IMR-90 (cell line): Measurements from ENCODE around the gene SNX22. TPM values are rescaled to one million over a fixed set of nuclear protein-coding genes. Genes with fewer than 3 reads are reported as not detected.

Experiments
- ATAC-seq: fragments of 200-7000 bp; cut with Tn5 transposase; 2 replicates; pipeline ENCODE4 v1.9.1; 2020; ENCODE audit warnings: low read depth, mild to moderate bottlenecking, moderate library complexity
- BruUV-seq: library from RNA; stranded (reverse); fragments of 400-500 nt; replicated peaks from 2 replicates; lab custom pipeline; 2021; lab: Mats Ljungman, UMichigan
- CTCF ChIA-PET: fragments of 300-600 bp; formaldehyde crosslinking; extraction: SDS; loops from one replicate; lab custom pipeline; 2021; ENCODE audit warnings: antibody characterized with exemption; lab: Yijun Ruan, JAX
- POLR2A ChIA-PET: fragments of 300-600 bp; sonication (Branson Sonifier 250); formaldehyde crosslinking; loops from one replicate; lab custom pipeline; 2022; ENCODE audit warnings: antibody characterized with exemption; ENCODE audit not compliant: unreplicated experiment; lab: Charles Lee
- DNase-seq: peaks from one replicate; pipeline ENCODE4 v3.0.0; 2013
- H2AFZ ChIP-seq: replicated peaks from 2 replicates; pipeline ENCODE3; 2013; ENCODE audit warnings: low read length, mild to moderate bottlenecking; ENCODE audit not compliant: poor library complexity
- H2AK5ac ChIP-seq: 2 replicates; pipeline ENCODE4 v1.6.1; 2013; ENCODE audit warnings: low read depth, low read length, inconsistent platforms
- H2AK9ac ChIP-seq: replicated peaks from 2 replicates; pipeline ENCODE3; 2013; ENCODE audit warnings: mild to moderate bottlenecking, low read depth, low read length, moderate library complexity; ENCODE audit not compliant: poor library complexity
- H2BK120ac ChIP-seq: 2 replicates; pipeline ENCODE4 v1.6.1; 2013; ENCODE audit warnings: low read depth, low read length, inconsistent platforms
- H2BK15ac ChIP-seq: 3 replicates; pipeline ENCODE4 v1.6.1; 2013; ENCODE audit warnings: low read depth, low read length, inconsistent platforms
- H2BK20ac ChIP-seq: 2 replicates; pipeline ENCODE4 v1.6.1; 2013; ENCODE audit warnings: low read depth, mild to moderate bottlenecking, inconsistent platforms, low read length, moderate library complexity
- H2BK5ac ChIP-seq: 2 replicates; pipeline ENCODE4 v1.6.1; 2013; ENCODE audit warnings: mild to moderate bottlenecking, low read depth, low read length, inconsistent platforms; ENCODE audit not compliant: poor library complexity, severe bottlenecking
- H3K14ac ChIP-seq: replicated peaks from 2 replicates; pipeline ENCODE4 v1.6.1; 2013; ENCODE audit warnings: low read depth, low read length, inconsistent platforms
- H3K18ac ChIP-seq: 2 replicates; pipeline ENCODE4 v1.6.1; 2013; ENCODE audit warnings: low read depth, low read length, control low read depth
- H3K23ac ChIP-seq: 2 replicates; pipeline ENCODE4 v1.6.1; 2013; ENCODE audit warnings: low read depth, low read length, inconsistent platforms
- H3K27ac ChIP-seq: 2 replicates; pipeline ENCODE4 v1.5.1; 2013; ENCODE audit warnings: mild to moderate bottlenecking, control low read depth, low read length; ENCODE audit not compliant: insufficient read depth
- H3K27me3 ChIP-seq: 2 replicates; pipeline ENCODE4 v1.6.1; 2013; ENCODE audit warnings: low read length; ENCODE audit not compliant: control insufficient read depth, insufficient read depth
- H3K36me3 ChIP-seq: 2 replicates; pipeline ENCODE4 v1.6.1; 2013; ENCODE audit warnings: low read length, mixed read lengths; ENCODE audit not compliant: control insufficient read depth, insufficient read depth
- H3K4ac ChIP-seq: 2 replicates; pipeline ENCODE4 v1.6.1; 2013; ENCODE audit warnings: low read depth, low read length, inconsistent platforms
- H3K4me1 ChIP-seq: 2 replicates; pipeline ENCODE4 v1.6.1; 2013; ENCODE audit warnings: low read length, mixed read lengths; ENCODE audit not compliant: control insufficient read depth, insufficient read depth
- H3K4me2 ChIP-seq: 2 replicates; pipeline ENCODE4 v1.6.1; 2013; ENCODE audit warnings: low read depth, mild to moderate bottlenecking, control low read depth, low read length, moderate library complexity
- H3K4me3 ChIP-seq: 2 replicates; pipeline ENCODE4 v1.5.1; 2013; ENCODE audit warnings: low read depth, mild to moderate bottlenecking, control low read depth, low read length, moderate library complexity; ENCODE audit not compliant: insufficient read depth
- H3K56ac ChIP-seq: 2 replicates; pipeline ENCODE4 v1.6.1; 2013; ENCODE audit warnings: low read length, inconsistent platforms; ENCODE audit not compliant: insufficient read depth; ENCODE audit errors: extremely low read depth
- H3K79me1 ChIP-seq, 2 experiments: 2 replicates each; pipeline ENCODE4 v1.6.1; 2013; ENCODE audit warnings: low read length in 2 of 2, inconsistent platforms in 1 of 2, low read depth in 1 of 2
- H3K9ac ChIP-seq: 2 replicates; pipeline ENCODE4 v1.6.1; 2013; ENCODE audit warnings: low read depth, low read length, control low read depth
- H3K9me1 ChIP-seq: 2 replicates; pipeline ENCODE4 v1.6.1; 2013; ENCODE audit warnings: low read length, inconsistent platforms; ENCODE audit not compliant: insufficient read depth
- H3K9me3 ChIP-seq: 2 replicates; pipeline ENCODE4 v1.6.1; 2013; ENCODE audit warnings: low read length; ENCODE audit not compliant: control insufficient read depth, insufficient read depth
- H4K20me1 ChIP-seq: 2 replicates; pipeline ENCODE4 v1.6.1; 2013; ENCODE audit warnings: low read length, inconsistent platforms; ENCODE audit not compliant: insufficient read depth
- H4K5ac ChIP-seq: 2 replicates; pipeline ENCODE4 v1.6.1; 2013; ENCODE audit warnings: mild to moderate bottlenecking, low read depth, low read length, control low read depth
- H4K8ac ChIP-seq, 2 experiments: 2 replicates each; pipeline ENCODE4 v1.6.1; 2013; ENCODE audit warnings: low read depth in 2 of 2, low read length in 2 of 2, control low read depth in 1 of 2, inconsistent platforms in 1 of 2
- H4K91ac ChIP-seq: 2 replicates; pipeline ENCODE4 v1.6.1; 2013; ENCODE audit warnings: low read depth, low read length, inconsistent platforms; ENCODE audit not compliant: insufficient read depth
- BHLHE40 ChIP-seq: fragments of 150-350 bp; IDR thresholded peaks from 2 replicates; pipeline ENCODE4 v1.6.1; 2016; ENCODE audit warnings: mild to moderate bottlenecking, low read depth, low read length
- CEBPB ChIP-seq: IDR thresholded peaks from 2 replicates; pipeline ENCODE4 v1.6.1; 2012; ENCODE audit warnings: low read depth, low read length, improper control_type of control experiment
- CHD1 ChIP-seq: IDR thresholded peaks from 2 replicates; pipeline ENCODE4 v1.6.1; 2012; ENCODE audit warnings: low read depth, low read length, improper control_type of control experiment
- CTCF ChIP-seq: conservative IDR thresholded peaks from 2 replicates; pipeline ENCODE4 v1.5.1; 2012; ENCODE audit warnings: mild to moderate bottlenecking, low read depth, low read length, improper control_type of control experiment
- MAZ ChIP-seq: IDR thresholded peaks from 2 replicates; pipeline ENCODE4 v1.6.1; 2012; ENCODE audit warnings: low read depth, mild to moderate bottlenecking, low read length, improper control_type of control experiment, moderate library complexity, borderline replicate concordance
- MXI1 ChIP-seq: IDR thresholded peaks from 2 replicates; pipeline ENCODE4 v1.6.1; 2012; ENCODE audit warnings: low read depth, mild to moderate bottlenecking, low read length, moderate library complexity, borderline replicate concordance
- NFE2L2 ChIP-seq: fragments of 150-350 bp; IDR thresholded peaks from 2 replicates; pipeline ENCODE4 v1.6.1; 2016; ENCODE audit warnings: low read depth, mild to moderate bottlenecking, low read length
- POLR2A ChIP-seq: IDR thresholded peaks from 2 replicates; pipeline ENCODE4 v1.6.1; 2012; ENCODE audit warnings: mild to moderate bottlenecking, low read depth, low read length
- RAD21 ChIP-seq: IDR thresholded peaks from 2 replicates; pipeline ENCODE4 v1.6.1; 2012; ENCODE audit warnings: low read length, improper control_type of control experiment
- USF2 ChIP-seq: fragments of 150-350 bp; IDR thresholded peaks from 2 replicates; pipeline ENCODE4 v1.6.1; 2017; ENCODE audit warnings: mild to moderate bottlenecking, antibody characterized with exemption, low read length, low read depth
- WGBS, 2 experiments: methylation state at CpG; one replicate each; pipeline versions ENCODE4 v1.1.5 to v1.1.7; 2013; ENCODE audit warnings: missing lambda C conversion rate in 2 of 2; ENCODE audit not compliant: insufficient read length in 1 of 2; ENCODE audit errors: extremely low coverage in 2 of 2; 5-methylcytosine and 5-hydroxymethylcytosine counted together
- dilution Hi-C: fragments of 300-500 bp; cut with HindIII; formaldehyde crosslinking; loops from one replicate; pipeline ENCODE4 v1.14.3; 2018; ENCODE audit warnings: low sequenced_read_pairs; ENCODE audit not compliant: unreplicated experiment
- in situ Hi-C: fragments of 300-500 bp; cut with MboI; formaldehyde crosslinking; loops from 3 replicates; pipeline ENCODE4 v1.14.3; 2019; ENCODE audit warnings: low sequenced_read_pairs, inconsistent platforms, mixed read lengths
- intact Hi-C: fragments of 100-400 bp; cut with micrococcal nuclease; formaldehyde crosslinking; loops from 2 replicates; pipeline ENCODE4 v1.10.0; 2022
- polyA plus RNA-seq, 3 experiments: library from polyadenylated mRNA; depleted of rRNA; stranded (reverse); fragments of >200 nt; gene quantifications; 2 replicates each; pipeline ENCODE4 v1.2.3, GENCODE V29; 2012; ENCODE audit warnings: low replicate concordance in 1 of 3
- total RNA-seq: library from RNA; depleted of rRNA; stranded (reverse); fragments of >200 nt; gene quantifications from 2 replicates; pipeline ENCODE4 v1.2.3, GENCODE V29; 2012

The SNX22 gene
- total and polyA plus RNA-seq, 2 of the 4 experiments (the other 2 are of a cell fraction): 0.12 to 0.18 TPM

- dilution Hi-C loops: no loop called here
These were observed 6.1 kb downstream of the SNX22 start for GRCh38 chr15:64157599-64158125.

More at GRCh38 chr15:64157599-64158125, 6.1 kb downstream of the SNX22 start:
- TF ChIP-seq MXI1 (no peak), POLR2A (no peak), MAZ (no peak), USF2 (no peak), CTCF (no peak), RAD21 (no peak), CEBPB (no peak), NFE2L2 (no peak), BHLHE40 (no peak), CHD1 (no peak)
- H3K9me3 ChIP-seq: no peaks in the 10 kb centered on the region
- ChIA-PET POLR2A (no interaction called here), CTCF (no interaction called here)
- H3K4me1 ChIP-seq: peaks cover 6% of the 10 kb centered on the region
- peaks cover 62% of the 10 kb centered on the region for H3K36me3 ChIP-seq
- H2AK5ac ChIP-seq: no peak overlapping the region
- H4K5ac ChIP-seq: no peak overlapping the region
- BruUV-seq: no TSS peak
- H3K27ac ChIP-seq: no peak overlapping the region
- no peak overlapping the region for H3K14ac ChIP-seq
- H3K9ac ChIP-seq: no peak overlapping the region
- no CpG with 5 or more reads among the region's 1 CpG for WGBS, 2 experiments
- H2BK15ac ChIP-seq: no peak overlapping the region
- in situ Hi-C loops: no loop called here
- ATAC-seq: no peak
- H2BK120ac ChIP-seq: no peak overlapping the region
- H2BK5ac ChIP-seq: no peak overlapping the region
- H3K27me3 ChIP-seq: peaks cover 4% of the 10 kb centered on the region
- no peak overlapping the region for H3K18ac ChIP-seq
- no peak overlapping the region for H3K4me3 ChIP-seq
- no peak overlapping the region for H3K4me2 ChIP-seq
- intact Hi-C loops: no loop called here
- no peak overlapping the region for H2BK20ac ChIP-seq
- peaks cover 12% of the 10 kb centered on the region for H3K9me1 ChIP-seq
- no peak overlapping the region for H3K4ac ChIP-seq
- H3K56ac ChIP-seq: no peak overlapping the region
- no peak overlapping the region for H4K91ac ChIP-seq
- H3K23ac ChIP-seq: no peak overlapping the region; the same call in 1 of the 2 replicates
- H4K20me1 ChIP-seq: peaks cover 72% of the 10 kb centered on the region
- no peak overlapping the region for H4K8ac ChIP-seq
- no peak overlapping the region for H2AFZ ChIP-seq
- no peak for DNase-seq
- no peak overlapping the region for H2AK9ac ChIP-seq
- peaks cover 27 to 42% of the 10 kb centered on the region in 2 experiments for H3K79me1 ChIP-seq
